ENCODE measurements around the gene AMHR2.

DNA sequence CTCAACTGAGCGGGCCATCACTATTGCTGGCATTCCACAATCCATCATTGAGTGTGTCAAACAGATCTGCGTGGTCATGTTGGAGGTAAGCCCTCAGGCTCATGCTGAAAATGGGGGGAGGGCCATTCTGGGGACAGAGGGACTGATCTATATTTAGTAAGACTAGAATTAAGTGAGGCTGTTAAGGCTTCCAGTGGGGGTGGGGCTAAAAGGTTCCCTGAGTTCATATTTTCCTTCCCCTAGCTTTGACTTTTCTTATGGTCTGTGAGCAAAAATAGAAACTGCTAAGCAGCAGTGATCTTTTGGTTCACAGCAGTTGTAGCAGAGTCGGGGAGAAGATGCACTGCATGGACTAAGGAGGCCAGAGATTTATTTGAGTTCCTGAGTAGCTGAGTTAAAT is 37.4 kb downstream of the AMHR2 start:
- TF ChIP-seq CTCF (conservative IDR thresholded peaks at IDR 0.05 in 1 of 2, IDR thresholded peaks at IDR 0.05 in 1 of 2; ENCODE audit: extremely low read depth in 1 of 2, insufficient read depth in 1 of 2, low read depth in 1 of 2, low read length in 2 of 2) (no peak), EZH2 (IDR thresholded peaks at IDR 0.05; ENCODE audit: borderline replicate concordance, low read length) (no peak)
